ELF-1 (cell line): ENCODE results near the gene PDE6A.

ENCODE experiments used
- DNase-seq: peaks from one replicate; pipeline ENCODE4 v3.0.0-alpha.2; 2016; ENCODE audit warnings: low read depth, low spot score

The PDE6A gene

GRCh38 chr5:149930749-149931574 is 13.6 kb downstream of the PDE6A start:
- DNase-seq: no peak

- DNase-seq: no peak
Observed at GRCh38 chr5:149930043-149930748, 14.4 kb downstream of the PDE6A start.

GRCh38 chr5:149924486-149924885 is 20.1 kb downstream of the PDE6A start:
- DNase-seq: no peak

- DNase-seq: no peak
Observed at GRCh38 chr5:149922950-149923349, 21.6 kb downstream of the PDE6A start.

- DNase-seq: no peak
Observed at GRCh38 chr5:149921597-149921996, 23.0 kb downstream of the PDE6A start.

- no peak for DNase-seq
Observed at GRCh38 chr5:149917073-149917676, 27.4 kb downstream of the PDE6A start.

GRCh38 chr5:149916334-149917072 is 28.1 kb downstream of the PDE6A start:
- no peak for DNase-seq

GRCh38 chr5:149915392-149916260 is 29.0 kb downstream of the PDE6A start:
- peak; percentile 50 for DNase-seq

GRCh38 chr5:149913436-149914419 is 30.9 kb downstream of the PDE6A start:
- peak; percentile 9 for DNase-seq

GRCh38 chr5:149912226-149912871 is 32.2 kb downstream of the PDE6A start:
- no peak for DNase-seq

- DNase-seq: no peak
Observed at GRCh38 chr5:149911031-149911430, 33.6 kb downstream of the PDE6A start.

- no peak for DNase-seq
Observed at GRCh38 chr5:149907828-149908227, 36.8 kb downstream of the PDE6A start.

GRCh38 chr5:149904977-149905376 is 39.6 kb downstream of the PDE6A start:
- DNase-seq: no peak

- no peak for DNase-seq
Observed at GRCh38 chr5:149904293-149904886, 40.2 kb downstream of the PDE6A start.

GRCh38 chr5:149903404-149903803 is 41.2 kb downstream of the PDE6A start:
- no peak for DNase-seq

- DNase-seq: no peak
Observed at GRCh38 chr5:149902177-149902576, 42.4 kb downstream of the PDE6A start.

GRCh38 chr5:149901511-149901910 is 43.1 kb downstream of the PDE6A start:
- no peak for DNase-seq

- DNase-seq: no peak
Observed at GRCh38 chr5:149900390-149900789, 44.2 kb downstream of the PDE6A start.

GRCh38 chr5:149898811-149899210 is 45.8 kb downstream of the PDE6A start:
- no peak for DNase-seq
